PC-9 (cell line): ENCODE data around the gene BMP8A. TPM values are rescaled to one million over a fixed set of nuclear protein-coding genes. Genes with fewer than 3 reads are reported as not detected.

ENCODE experiments used
- BruUV-seq: library from RNA; stranded (reverse); fragments of 400-500 nt; replicated peaks from 2 replicates; lab custom pipeline; 2021; lab: Mats Ljungman, UMichigan
- CTCF ChIA-PET: fragments of 300-600 bp; sonication (Branson Sonifier 250); formaldehyde crosslinking; loops from one replicate; lab custom pipeline; 2022; ENCODE audit warnings: antibody characterized with exemption; lab: Charles Lee
- POLR2A ChIA-PET: fragments of 300-600 bp; sonication (Branson Sonifier 250); formaldehyde crosslinking; loops from one replicate; lab custom pipeline; 2022; ENCODE audit warnings: antibody characterized with exemption; ENCODE audit not compliant: unreplicated experiment; lab: Charles Lee
- DNase-seq, 2 experiments: peaks; one replicate each; pipeline versions ENCODE4 v3.0.0 to v3.0.0-alpha.2; 2015 to 2022; ENCODE audit warnings: mixed read lengths in 1 of 2
- H2AFZ ChIP-seq: fragments of 200-600 bp; sonication (generic); 2 replicates; pipeline ENCODE4 v1.8.1; 2017; ENCODE audit warnings: antibody characterized with exemption
- H3F3A ChIP-seq: fragments of 200-600 bp; sonication (generic); 2 replicates; pipeline ENCODE4 v1.8.1; 2017; ENCODE audit warnings: antibody characterized with exemption, mild to moderate bottlenecking, low read depth; ENCODE audit not compliant: insufficient read depth
- H3K27ac ChIP-seq: fragments of 200-600 bp; sonication (generic); 2 replicates; pipeline ENCODE4 v1.6.1; 2016; ENCODE audit warnings: mixed run types
- H3K27me3 ChIP-seq: fragments of 200-600 bp; sonication (generic); 2 replicates; pipeline ENCODE4 v1.6.1; 2016; ENCODE audit warnings: low read depth, mixed run types; ENCODE audit not compliant: insufficient read depth
- H3K36me3 ChIP-seq: fragments of 200-600 bp; sonication (generic); 2 replicates; pipeline ENCODE4 v1.6.1; 2016; ENCODE audit warnings: low read depth, mixed run types
- H3K4me1 ChIP-seq: fragments of 200-600 bp; sonication (generic); replicated peaks from 2 replicates; pipeline ENCODE4 v1.6.1; 2016; ENCODE audit warnings: mixed run types; ENCODE audit not compliant: insufficient read depth
- H3K4me2 ChIP-seq: fragments of 200-600 bp; sonication (generic); 2 replicates; pipeline ENCODE4 v1.6.1; 2017; ENCODE audit warnings: mixed run types
- H3K4me3 ChIP-seq: fragments of 200-600 bp; sonication (generic); 2 replicates; pipeline ENCODE4 v1.6.1; 2016; ENCODE audit warnings: mixed run types
- H3K79me2 ChIP-seq: fragments of 200-600 bp; sonication (generic); 2 replicates; pipeline ENCODE4 v1.6.1; 2017; ENCODE audit warnings: low read depth, mixed run types
- H3K9me2 ChIP-seq: fragments of 200-600 bp; sonication (generic); 2 replicates; pipeline ENCODE4 v1.8.1; 2017; ENCODE audit warnings: mild to moderate bottlenecking; ENCODE audit not compliant: insufficient read depth
- H3K9me3 ChIP-seq: fragments of 200-600 bp; sonication (generic); 2 replicates; pipeline ENCODE4 v1.8.1; 2016; ENCODE audit warnings: low read depth; ENCODE audit not compliant: insufficient read depth
- H4K20me1 ChIP-seq: fragments of 200-600 bp; sonication (generic); 2 replicates; pipeline ENCODE4 v1.8.1; 2017; ENCODE audit not compliant: insufficient read depth
- EZH2 ChIP-seq: fragments of 200-600 bp; sonication (generic); IDR thresholded peaks from 2 replicates; pipeline ENCODE4 v1.8.0; 2017; ENCODE audit warnings: antibody characterized with exemption, low read depth
- intact Hi-C: fragments of 100-400 bp; cut with micrococcal nuclease; formaldehyde crosslinking; loops from one replicate; pipeline ENCODE4 v1.10.0; 2022; ENCODE audit not compliant: unreplicated experiment
- total RNA-seq: library from RNA; stranded (reverse); gene quantifications from 2 replicates; pipeline ENCODE4 v1.2.3, GENCODE V29; 2021
- TF ChIP-seq, protein P1 (sequence below): fragments of 200-600 bp; sonication (generic); conservative IDR thresholded peaks from 2 replicates; pipeline ENCODE4 v1.6.1; 2017; ENCODE audit warnings: mixed run types, antibody characterized with exemption, mild to moderate bottlenecking, moderate library complexity

BMP8A gene
- total RNA-seq, 1 experiment from 2014 or later = 0.31 TPM

DNA sequence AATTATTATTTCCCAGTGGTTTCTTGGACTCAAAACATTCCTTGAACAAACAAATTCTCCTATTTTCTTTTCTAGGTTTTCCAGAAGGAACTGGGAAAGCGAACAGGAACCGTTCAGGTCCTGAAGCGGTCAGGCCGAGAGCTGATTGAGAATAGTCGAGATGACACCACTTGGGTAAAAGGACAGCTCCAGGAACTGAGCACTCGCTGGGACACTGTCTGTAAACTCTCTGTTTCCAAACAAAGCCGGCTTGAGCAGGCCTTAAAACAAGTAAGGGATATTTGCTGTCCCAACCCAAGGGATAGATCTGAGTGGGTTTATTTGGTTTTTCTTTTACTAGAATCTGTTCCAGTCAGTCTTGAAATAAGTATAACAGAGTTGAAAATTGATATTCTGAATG lies 39.4 kb upstream of the BMP8A start:
- intact Hi-C loops = no loop called here
- Histone ChIP-seq H3K4me2 (no peak overlapping the region), H4K20me1 (no peaks in the 10 kb centered on the region), H2AFZ (no peak overlapping the region), H3K79me2 (no peaks in the 10 kb centered on the region), H3K9me3 (no peaks in the 10 kb centered on the region), H3K36me3 (peaks cover 58% of the 10 kb centered on the region), H3K4me3 (no peak overlapping the region), H3K4me1 (no peaks in the 10 kb centered on the region), H3K27ac (no peak overlapping the region), H3K9me2 (no peaks in the 10 kb centered on the region), H3F3A (no peaks in the 10 kb centered on the region), H3K27me3 (no peaks in the 10 kb centered on the region)
- ChIA-PET POLR2A (no interaction called here), CTCF (no interaction called here)
- TF ChIP-seq, protein P1, sequence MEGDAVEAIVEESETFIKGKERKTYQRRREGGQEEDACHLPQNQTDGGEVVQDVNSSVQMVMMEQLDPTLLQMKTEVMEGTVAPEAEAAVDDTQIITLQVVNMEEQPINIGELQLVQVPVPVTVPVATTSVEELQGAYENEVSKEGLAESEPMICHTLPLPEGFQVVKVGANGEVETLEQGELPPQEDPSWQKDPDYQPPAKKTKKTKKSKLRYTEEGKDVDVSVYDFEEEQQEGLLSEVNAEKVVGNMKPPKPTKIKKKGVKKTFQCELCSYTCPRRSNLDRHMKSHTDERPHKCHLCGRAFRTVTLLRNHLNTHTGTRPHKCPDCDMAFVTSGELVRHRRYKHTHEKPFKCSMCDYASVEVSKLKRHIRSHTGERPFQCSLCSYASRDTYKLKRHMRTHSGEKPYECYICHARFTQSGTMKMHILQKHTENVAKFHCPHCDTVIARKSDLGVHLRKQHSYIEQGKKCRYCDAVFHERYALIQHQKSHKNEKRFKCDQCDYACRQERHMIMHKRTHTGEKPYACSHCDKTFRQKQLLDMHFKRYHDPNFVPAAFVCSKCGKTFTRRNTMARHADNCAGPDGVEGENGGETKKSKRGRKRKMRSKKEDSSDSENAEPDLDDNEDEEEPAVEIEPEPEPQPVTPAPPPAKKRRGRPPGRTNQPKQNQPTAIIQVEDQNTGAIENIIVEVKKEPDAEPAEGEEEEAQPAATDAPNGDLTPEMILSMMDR = no peak
- no peak for TF ChIP-seq EZH2
- no TSS peak for BruUV-seq
- no peak for DNase-seq

DNA sequence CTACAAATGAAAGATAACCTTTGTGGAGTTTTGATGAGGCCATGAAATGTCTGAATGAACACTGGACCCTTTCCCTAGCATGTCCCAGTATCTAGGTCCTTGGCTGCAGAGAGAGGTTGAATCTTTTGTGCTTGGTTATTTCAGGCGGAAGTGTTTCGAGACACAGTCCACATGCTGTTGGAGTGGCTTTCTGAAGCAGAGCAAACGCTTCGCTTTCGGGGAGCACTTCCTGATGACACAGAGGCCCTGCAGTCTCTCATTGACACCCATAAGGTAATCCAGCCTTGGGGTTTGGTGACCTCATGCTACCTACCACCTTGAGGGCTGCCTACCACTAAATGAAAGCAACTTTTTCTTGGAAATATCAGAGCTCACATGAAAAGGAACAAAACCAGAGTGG lies 38.9 kb upstream of the BMP8A start:
- Histone ChIP-seq H3K4me3 (no peak overlapping the region), H2AFZ (no peak overlapping the region), H3K36me3 (peaks cover 53% of the 10 kb centered on the region), H3K4me1 (no peaks in the 10 kb centered on the region), H3K27ac (no peak overlapping the region; the same call in 1 of the 2 replicates), H3K9me3 (no peaks in the 10 kb centered on the region), H3K9me2 (no peaks in the 10 kb centered on the region), H3K4me2 (no peak overlapping the region), H3K79me2 (no peaks in the 10 kb centered on the region), H3K27me3 (no peaks in the 10 kb centered on the region), H3F3A (no peaks in the 10 kb centered on the region), H4K20me1 (no peaks in the 10 kb centered on the region)
- no peak for DNase-seq
- CTCF ChIA-PET = no interaction called here
- BruUV-seq = no TSS peak
- TF ChIP-seq, protein P1 = no peak
- no peak for TF ChIP-seq EZH2
- POLR2A ChIA-PET = no interaction called here
- intact Hi-C loops = no loop called here

DNA sequence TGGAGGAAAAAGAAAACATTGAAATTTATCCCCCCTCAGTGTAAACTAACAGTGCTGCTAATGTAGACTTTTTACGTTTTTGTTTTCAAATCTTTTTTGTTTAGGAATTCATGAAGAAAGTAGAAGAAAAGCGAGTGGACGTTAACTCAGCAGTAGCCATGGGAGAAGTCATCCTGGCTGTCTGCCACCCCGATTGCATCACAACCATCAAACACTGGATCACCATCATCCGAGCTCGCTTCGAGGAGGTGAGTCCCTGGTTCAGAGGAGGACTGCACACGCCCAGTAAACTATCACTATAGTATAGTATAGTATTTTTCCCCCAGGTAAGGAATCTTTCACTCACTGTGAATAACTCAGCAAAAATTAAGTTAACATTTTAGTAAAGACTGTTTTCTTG lies 37.8 kb upstream of the BMP8A start:
- intact Hi-C loops = no loop called here
- no TSS peak for BruUV-seq

More for the DNA sequence above, 37.8 kb upstream of the BMP8A start:
- H3K4me2 ChIP-seq = no peak overlapping the region
- H3K36me3 ChIP-seq = peaks cover 44% of the 10 kb centered on the region
- ChIA-PET CTCF (no interaction called here), POLR2A (no interaction called here)
- TF ChIP-seq, protein P1 = no peak
- TF ChIP-seq EZH2 = no peak
- H3K27ac ChIP-seq = no peak overlapping the region
- H4K20me1 ChIP-seq = no peaks in the 10 kb centered on the region
- no peak for DNase-seq
- no peaks in the 10 kb centered on the region for H3K9me3 ChIP-seq
- no peaks in the 10 kb centered on the region for H3K4me1 ChIP-seq
- no peaks in the 10 kb centered on the region for H3K79me2 ChIP-seq
- no peaks in the 10 kb centered on the region for H3K27me3 ChIP-seq
- H3K4me3 ChIP-seq = no peak overlapping the region
- no peak overlapping the region for H2AFZ ChIP-seq
- no peaks in the 10 kb centered on the region for H3K9me2 ChIP-seq
- no peaks in the 10 kb centered on the region for H3F3A ChIP-seq
